IMR-90 (cell line): Measurements from ENCODE around the gene ATP10B. TPM values are rescaled to one million over a fixed set of nuclear protein-coding genes. Genes with fewer than 3 reads are reported as not detected.

Source experiments
- ATAC-seq: fragments of 200-7000 bp; cut with Tn5 transposase; 2 replicates; pipeline ENCODE4 v1.9.1; 2020; ENCODE audit warnings: low read depth, mild to moderate bottlenecking, moderate library complexity
- BruUV-seq: library from RNA; stranded (reverse); fragments of 400-500 nt; replicated peaks from 2 replicates; lab custom pipeline; 2021; lab: Mats Ljungman, UMichigan
- CTCF ChIA-PET: fragments of 300-600 bp; formaldehyde crosslinking; extraction: SDS; loops from one replicate; lab custom pipeline; 2021; ENCODE audit warnings: antibody characterized with exemption; lab: Yijun Ruan, JAX
- POLR2A ChIA-PET: fragments of 300-600 bp; sonication (Branson Sonifier 250); formaldehyde crosslinking; loops from one replicate; lab custom pipeline; 2022; ENCODE audit warnings: antibody characterized with exemption; ENCODE audit not compliant: unreplicated experiment; lab: Charles Lee
- DNase-seq: peaks from one replicate; pipeline ENCODE4 v3.0.0; 2013
- H2AFZ ChIP-seq: replicated peaks from 2 replicates; pipeline ENCODE3; 2013; ENCODE audit warnings: low read length, mild to moderate bottlenecking; ENCODE audit not compliant: poor library complexity
- H2AK5ac ChIP-seq: 2 replicates; pipeline ENCODE4 v1.6.1; 2013; ENCODE audit warnings: low read depth, low read length, inconsistent platforms
- H2AK9ac ChIP-seq: replicated peaks from 2 replicates; pipeline ENCODE3; 2013; ENCODE audit warnings: mild to moderate bottlenecking, low read depth, low read length, moderate library complexity; ENCODE audit not compliant: poor library complexity
- H2BK120ac ChIP-seq: 2 replicates; pipeline ENCODE4 v1.6.1; 2013; ENCODE audit warnings: low read depth, low read length, inconsistent platforms
- H2BK15ac ChIP-seq: 3 replicates; pipeline ENCODE4 v1.6.1; 2013; ENCODE audit warnings: low read depth, low read length, inconsistent platforms
- H2BK20ac ChIP-seq: 2 replicates; pipeline ENCODE4 v1.6.1; 2013; ENCODE audit warnings: low read depth, mild to moderate bottlenecking, inconsistent platforms, low read length, moderate library complexity
- H2BK5ac ChIP-seq: 2 replicates; pipeline ENCODE4 v1.6.1; 2013; ENCODE audit warnings: mild to moderate bottlenecking, low read depth, low read length, inconsistent platforms; ENCODE audit not compliant: poor library complexity, severe bottlenecking
- H3K14ac ChIP-seq: replicated peaks from 2 replicates; pipeline ENCODE4 v1.6.1; 2013; ENCODE audit warnings: low read depth, low read length, inconsistent platforms
- H3K18ac ChIP-seq: 2 replicates; pipeline ENCODE4 v1.6.1; 2013; ENCODE audit warnings: low read depth, low read length, control low read depth
- H3K23ac ChIP-seq: 2 replicates; pipeline ENCODE4 v1.6.1; 2013; ENCODE audit warnings: low read depth, low read length, inconsistent platforms
- H3K27ac ChIP-seq: 2 replicates; pipeline ENCODE4 v1.5.1; 2013; ENCODE audit warnings: mild to moderate bottlenecking, control low read depth, low read length; ENCODE audit not compliant: insufficient read depth
- H3K27me3 ChIP-seq: 2 replicates; pipeline ENCODE4 v1.6.1; 2013; ENCODE audit warnings: low read length; ENCODE audit not compliant: control insufficient read depth, insufficient read depth
- H3K36me3 ChIP-seq: 2 replicates; pipeline ENCODE4 v1.6.1; 2013; ENCODE audit warnings: low read length, mixed read lengths; ENCODE audit not compliant: control insufficient read depth, insufficient read depth
- H3K4ac ChIP-seq: 2 replicates; pipeline ENCODE4 v1.6.1; 2013; ENCODE audit warnings: low read depth, low read length, inconsistent platforms
- H3K4me1 ChIP-seq: 2 replicates; pipeline ENCODE4 v1.6.1; 2013; ENCODE audit warnings: low read length, mixed read lengths; ENCODE audit not compliant: control insufficient read depth, insufficient read depth
- H3K4me2 ChIP-seq: 2 replicates; pipeline ENCODE4 v1.6.1; 2013; ENCODE audit warnings: low read depth, mild to moderate bottlenecking, control low read depth, low read length, moderate library complexity
- H3K4me3 ChIP-seq: 2 replicates; pipeline ENCODE4 v1.5.1; 2013; ENCODE audit warnings: low read depth, mild to moderate bottlenecking, control low read depth, low read length, moderate library complexity; ENCODE audit not compliant: insufficient read depth
- H3K56ac ChIP-seq: 2 replicates; pipeline ENCODE4 v1.6.1; 2013; ENCODE audit warnings: low read length, inconsistent platforms; ENCODE audit not compliant: insufficient read depth; ENCODE audit errors: extremely low read depth
- H3K79me1 ChIP-seq, 2 experiments: 2 replicates each; pipeline ENCODE4 v1.6.1; 2013; ENCODE audit warnings: low read length in 2 of 2, inconsistent platforms in 1 of 2, low read depth in 1 of 2
- H3K9ac ChIP-seq: 2 replicates; pipeline ENCODE4 v1.6.1; 2013; ENCODE audit warnings: low read depth, low read length, control low read depth
- H3K9me1 ChIP-seq: 2 replicates; pipeline ENCODE4 v1.6.1; 2013; ENCODE audit warnings: low read length, inconsistent platforms; ENCODE audit not compliant: insufficient read depth
- H3K9me3 ChIP-seq: 2 replicates; pipeline ENCODE4 v1.6.1; 2013; ENCODE audit warnings: low read length; ENCODE audit not compliant: control insufficient read depth, insufficient read depth
- H4K20me1 ChIP-seq: 2 replicates; pipeline ENCODE4 v1.6.1; 2013; ENCODE audit warnings: low read length, inconsistent platforms; ENCODE audit not compliant: insufficient read depth
- H4K5ac ChIP-seq: 2 replicates; pipeline ENCODE4 v1.6.1; 2013; ENCODE audit warnings: mild to moderate bottlenecking, low read depth, low read length, control low read depth
- H4K8ac ChIP-seq, 2 experiments: 2 replicates each; pipeline ENCODE4 v1.6.1; 2013; ENCODE audit warnings: low read depth in 2 of 2, low read length in 2 of 2, control low read depth in 1 of 2, inconsistent platforms in 1 of 2
- H4K91ac ChIP-seq: 2 replicates; pipeline ENCODE4 v1.6.1; 2013; ENCODE audit warnings: low read depth, low read length, inconsistent platforms; ENCODE audit not compliant: insufficient read depth
- BHLHE40 ChIP-seq: fragments of 150-350 bp; IDR thresholded peaks from 2 replicates; pipeline ENCODE4 v1.6.1; 2016; ENCODE audit warnings: mild to moderate bottlenecking, low read depth, low read length
- CEBPB ChIP-seq: IDR thresholded peaks from 2 replicates; pipeline ENCODE4 v1.6.1; 2012; ENCODE audit warnings: low read depth, low read length, improper control_type of control experiment
- CHD1 ChIP-seq: IDR thresholded peaks from 2 replicates; pipeline ENCODE4 v1.6.1; 2012; ENCODE audit warnings: low read depth, low read length, improper control_type of control experiment
- CTCF ChIP-seq: conservative IDR thresholded peaks from 2 replicates; pipeline ENCODE4 v1.5.1; 2012; ENCODE audit warnings: mild to moderate bottlenecking, low read depth, low read length, improper control_type of control experiment
- ELK1 ChIP-seq: fragments of 150-350 bp; IDR thresholded peaks from 2 replicates; pipeline ENCODE4 v1.6.1; 2016; ENCODE audit warnings: low read depth, mild to moderate bottlenecking, low read length, moderate library complexity, borderline replicate concordance
- FOS ChIP-seq: fragments of 150-350 bp; IDR thresholded peaks from 2 replicates; pipeline ENCODE4 v1.6.1; 2016; ENCODE audit warnings: low read depth, low read length
- MAFK ChIP-seq: IDR thresholded peaks from 2 replicates; pipeline ENCODE4 v1.6.1; 2012; ENCODE audit warnings: low read depth, low read length, improper control_type of control experiment
- MAZ ChIP-seq: IDR thresholded peaks from 2 replicates; pipeline ENCODE4 v1.6.1; 2012; ENCODE audit warnings: low read depth, mild to moderate bottlenecking, low read length, improper control_type of control experiment, moderate library complexity, borderline replicate concordance
- MXI1 ChIP-seq: IDR thresholded peaks from 2 replicates; pipeline ENCODE4 v1.6.1; 2012; ENCODE audit warnings: low read depth, mild to moderate bottlenecking, low read length, moderate library complexity, borderline replicate concordance
- NFE2L2 ChIP-seq: fragments of 150-350 bp; IDR thresholded peaks from 2 replicates; pipeline ENCODE4 v1.6.1; 2016; ENCODE audit warnings: low read depth, mild to moderate bottlenecking, low read length
- POLR2A ChIP-seq: IDR thresholded peaks from 2 replicates; pipeline ENCODE4 v1.6.1; 2012; ENCODE audit warnings: mild to moderate bottlenecking, low read depth, low read length
- RAD21 ChIP-seq: IDR thresholded peaks from 2 replicates; pipeline ENCODE4 v1.6.1; 2012; ENCODE audit warnings: low read length, improper control_type of control experiment
- RCOR1 ChIP-seq: IDR thresholded peaks from 2 replicates; pipeline ENCODE4 v1.6.1; 2012; ENCODE audit warnings: mild to moderate bottlenecking, low read length, improper control_type of control experiment; ENCODE audit not compliant: insufficient replicate concordance
- RFX5 ChIP-seq: IDR thresholded peaks from 2 replicates; pipeline ENCODE4 v1.8.0; 2012; ENCODE audit warnings: low read depth, mild to moderate bottlenecking, low read length, moderate library complexity
- SMC3 ChIP-seq: fragments of 150-350 bp; IDR thresholded peaks from 2 replicates; pipeline ENCODE4 v1.6.1; 2016; ENCODE audit warnings: low read depth, mild to moderate bottlenecking, antibody characterized with exemption, low read length, moderate library complexity
- USF2 ChIP-seq: fragments of 150-350 bp; IDR thresholded peaks from 2 replicates; pipeline ENCODE4 v1.6.1; 2017; ENCODE audit warnings: mild to moderate bottlenecking, antibody characterized with exemption, low read length, low read depth
- WGBS, 2 experiments: methylation state at CpG; one replicate each; pipeline versions ENCODE4 v1.1.5 to v1.1.7; 2013; ENCODE audit warnings: missing lambda C conversion rate in 2 of 2; ENCODE audit not compliant: insufficient read length in 1 of 2; ENCODE audit errors: extremely low coverage in 2 of 2; 5-methylcytosine and 5-hydroxymethylcytosine counted together
- dilution Hi-C: fragments of 300-500 bp; cut with HindIII; formaldehyde crosslinking; loops from one replicate; pipeline ENCODE4 v1.14.3; 2018; ENCODE audit warnings: low sequenced_read_pairs; ENCODE audit not compliant: unreplicated experiment
- in situ Hi-C: fragments of 300-500 bp; cut with MboI; formaldehyde crosslinking; loops from 3 replicates; pipeline ENCODE4 v1.14.3; 2019; ENCODE audit warnings: low sequenced_read_pairs, inconsistent platforms, mixed read lengths
- intact Hi-C: fragments of 100-400 bp; cut with micrococcal nuclease; formaldehyde crosslinking; loops from 2 replicates; pipeline ENCODE4 v1.10.0; 2022
- polyA plus RNA-seq, 3 experiments: library from polyadenylated mRNA; depleted of rRNA; stranded (reverse); fragments of >200 nt; gene quantifications; 2 replicates each; pipeline ENCODE4 v1.2.3, GENCODE V29; 2012; ENCODE audit warnings: low replicate concordance in 1 of 3
- total RNA-seq: library from RNA; depleted of rRNA; stranded (reverse); fragments of >200 nt; gene quantifications from 2 replicates; pipeline ENCODE4 v1.2.3, GENCODE V29; 2012

The ATP10B gene
- total and polyA plus RNA-seq, 2 of the 4 experiments (the other 2 are of a cell fraction), result not detected

GRCh38 chr5:160787240-160787639, 64.8 kb downstream of the ATP10B start:
- DNase-seq (no peak), ATAC-seq (no peak)
- TF ChIP-seq POLR2A (no peak), SMC3 (no peak), RAD21 (no peak), MXI1 (no peak), MAFK (no peak), NFE2L2 (no peak), CEBPB (no peak), USF2 (no peak), RCOR1 (no peak), CTCF (no peak), ELK1 (no peak), RFX5 (no peak), MAZ (no peak), CHD1 (no peak), BHLHE40 (no peak), FOS (no peak)
- no peaks in the 10 kb centered on the region for H3K9me1 ChIP-seq
- no peaks in the 10 kb centered on the region for H3K36me3 ChIP-seq
- no peak overlapping the region for H4K5ac ChIP-seq
- intact Hi-C loops (no loop called here), dilution Hi-C loops (no loop called here), in situ Hi-C loops (no loop called here)
- H2BK15ac ChIP-seq, result no peak overlapping the region
- no peak overlapping the region for H3K4me2 ChIP-seq
- 61% methylated on average over 3 of the region's 4 CpGs; no CpG with 5 or more reads in 1 of the 2 experiments for WGBS, 2 experiments
- peaks cover 12% of the 10 kb centered on the region for H3K9me3 ChIP-seq
- no peak overlapping the region for H2BK5ac ChIP-seq
- H2AFZ ChIP-seq, result no peak overlapping the region
- H3K56ac ChIP-seq, result no peak overlapping the region
- H3K4ac ChIP-seq, result no peak overlapping the region
- no peak overlapping the region for H3K27ac ChIP-seq
- no TSS peak for BruUV-seq
- no peak overlapping the region for H4K91ac ChIP-seq
- no peak overlapping the region for H2AK5ac ChIP-seq
- no peaks in the 10 kb centered on the region for H4K20me1 ChIP-seq
- POLR2A ChIA-PET, result interaction anchor here (0.6 kb wide), 1 partner anchor 18 kb away, joined by 3 read pairs; no protein-coding TSS in a partner anchor
- H4K8ac ChIP-seq, result no peak overlapping the region
- H3K14ac ChIP-seq, result no peak overlapping the region
- H3K18ac ChIP-seq, result no peak overlapping the region
- no peak overlapping the region for H3K9ac ChIP-seq
- CTCF ChIA-PET, result no interaction called here
- H3K23ac ChIP-seq, result no peak overlapping the region
- H3K27me3 ChIP-seq, result no peaks in the 10 kb centered on the region
- H3K79me1 ChIP-seq, result no peaks in the 10 kb centered on the region
- H2BK20ac ChIP-seq, result no peak overlapping the region
- H3K4me1 ChIP-seq, result no peaks in the 10 kb centered on the region
- no peak overlapping the region for H2BK120ac ChIP-seq
- no peak overlapping the region for H2AK9ac ChIP-seq
- H3K4me3 ChIP-seq, result no peak overlapping the region
